IMR-90 (cell line): ENCODE measurements around the gene AMPD1.

Source experiments
- CEBPB ChIP-seq: IDR thresholded peaks from 2 replicates; pipeline ENCODE4 v1.6.1; 2012; ENCODE audit warnings: low read depth, low read length, improper control_type of control experiment
- CHD1 ChIP-seq: IDR thresholded peaks from 2 replicates; pipeline ENCODE4 v1.6.1; 2012; ENCODE audit warnings: low read depth, low read length, improper control_type of control experiment
- FOS ChIP-seq: fragments of 150-350 bp; IDR thresholded peaks from 2 replicates; pipeline ENCODE4 v1.6.1; 2016; ENCODE audit warnings: low read depth, low read length
- MAFK ChIP-seq: IDR thresholded peaks from 2 replicates; pipeline ENCODE4 v1.6.1; 2012; ENCODE audit warnings: low read depth, low read length, improper control_type of control experiment
- MAZ ChIP-seq: IDR thresholded peaks from 2 replicates; pipeline ENCODE4 v1.6.1; 2012; ENCODE audit warnings: low read depth, mild to moderate bottlenecking, low read length, improper control_type of control experiment, moderate library complexity, borderline replicate concordance
- MXI1 ChIP-seq: IDR thresholded peaks from 2 replicates; pipeline ENCODE4 v1.6.1; 2012; ENCODE audit warnings: low read depth, mild to moderate bottlenecking, low read length, moderate library complexity, borderline replicate concordance
- NFE2L2 ChIP-seq: fragments of 150-350 bp; IDR thresholded peaks from 2 replicates; pipeline ENCODE4 v1.6.1; 2016; ENCODE audit warnings: low read depth, mild to moderate bottlenecking, low read length
- POLR2A ChIP-seq: IDR thresholded peaks from 2 replicates; pipeline ENCODE4 v1.6.1; 2012; ENCODE audit warnings: mild to moderate bottlenecking, low read depth, low read length
- RAD21 ChIP-seq: IDR thresholded peaks from 2 replicates; pipeline ENCODE4 v1.6.1; 2012; ENCODE audit warnings: low read length, improper control_type of control experiment
- RCOR1 ChIP-seq: IDR thresholded peaks from 2 replicates; pipeline ENCODE4 v1.6.1; 2012; ENCODE audit warnings: mild to moderate bottlenecking, low read length, improper control_type of control experiment; ENCODE audit not compliant: insufficient replicate concordance
- RFX5 ChIP-seq: IDR thresholded peaks from 2 replicates; pipeline ENCODE4 v1.8.0; 2012; ENCODE audit warnings: low read depth, mild to moderate bottlenecking, low read length, moderate library complexity
- SMC3 ChIP-seq: fragments of 150-350 bp; IDR thresholded peaks from 2 replicates; pipeline ENCODE4 v1.6.1; 2016; ENCODE audit warnings: low read depth, mild to moderate bottlenecking, antibody characterized with exemption, low read length, moderate library complexity
- TF ChIP-seq, protein P1 (sequence below): conservative IDR thresholded peaks from 2 replicates; pipeline ENCODE4 v1.5.1; 2012; ENCODE audit warnings: mild to moderate bottlenecking, low read depth, low read length, improper control_type of control experiment
- TF ChIP-seq, protein P2 (sequence below): fragments of 150-350 bp; IDR thresholded peaks from 2 replicates; pipeline ENCODE4 v1.6.1; 2017; ENCODE audit warnings: mild to moderate bottlenecking, antibody characterized with exemption, low read length, low read depth

- TF ChIP-seq, protein P1, sequence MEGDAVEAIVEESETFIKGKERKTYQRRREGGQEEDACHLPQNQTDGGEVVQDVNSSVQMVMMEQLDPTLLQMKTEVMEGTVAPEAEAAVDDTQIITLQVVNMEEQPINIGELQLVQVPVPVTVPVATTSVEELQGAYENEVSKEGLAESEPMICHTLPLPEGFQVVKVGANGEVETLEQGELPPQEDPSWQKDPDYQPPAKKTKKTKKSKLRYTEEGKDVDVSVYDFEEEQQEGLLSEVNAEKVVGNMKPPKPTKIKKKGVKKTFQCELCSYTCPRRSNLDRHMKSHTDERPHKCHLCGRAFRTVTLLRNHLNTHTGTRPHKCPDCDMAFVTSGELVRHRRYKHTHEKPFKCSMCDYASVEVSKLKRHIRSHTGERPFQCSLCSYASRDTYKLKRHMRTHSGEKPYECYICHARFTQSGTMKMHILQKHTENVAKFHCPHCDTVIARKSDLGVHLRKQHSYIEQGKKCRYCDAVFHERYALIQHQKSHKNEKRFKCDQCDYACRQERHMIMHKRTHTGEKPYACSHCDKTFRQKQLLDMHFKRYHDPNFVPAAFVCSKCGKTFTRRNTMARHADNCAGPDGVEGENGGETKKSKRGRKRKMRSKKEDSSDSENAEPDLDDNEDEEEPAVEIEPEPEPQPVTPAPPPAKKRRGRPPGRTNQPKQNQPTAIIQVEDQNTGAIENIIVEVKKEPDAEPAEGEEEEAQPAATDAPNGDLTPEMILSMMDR = no peak
- TF ChIP-seq POLR2A = no peak
- TF ChIP-seq MAZ = no peak
- no peak for TF ChIP-seq RAD21
- no peak for TF ChIP-seq RCOR1
- TF ChIP-seq RFX5 = no peak
- no peak for TF ChIP-seq CHD1
- TF ChIP-seq FOS = no peak
- no peak for TF ChIP-seq NFE2L2
- TF ChIP-seq MXI1 = no peak
- TF ChIP-seq, protein P2, sequence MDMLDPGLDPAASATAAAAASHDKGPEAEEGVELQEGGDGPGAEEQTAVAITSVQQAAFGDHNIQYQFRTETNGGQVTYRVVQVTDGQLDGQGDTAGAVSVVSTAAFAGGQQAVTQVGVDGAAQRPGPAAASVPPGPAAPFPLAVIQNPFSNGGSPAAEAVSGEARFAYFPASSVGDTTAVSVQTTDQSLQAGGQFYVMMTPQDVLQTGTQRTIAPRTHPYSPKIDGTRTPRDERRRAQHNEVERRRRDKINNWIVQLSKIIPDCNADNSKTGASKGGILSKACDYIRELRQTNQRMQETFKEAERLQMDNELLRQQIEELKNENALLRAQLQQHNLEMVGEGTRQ = no peak
- no peak for TF ChIP-seq CEBPB
- TF ChIP-seq SMC3 = no peak
- TF ChIP-seq MAFK = no peak
Measured at GRCh38 chr1:114700036-114700600, 4.8 kb upstream of the AMPD1 start.
